Panc1 (cell line): ENCODE data around the gene PNMA6F. TPM values are rescaled to one million over a fixed set of nuclear protein-coding genes. Genes with fewer than 3 reads are reported as not detected.
A peak's percentile ranks its signal among the peaks of the same experiment; 100 is the strongest.
"Not testable (repeated sequence)": the region's sequence is repeated elsewhere in the genome, so short reads cannot be mapped to it uniquely, and the experiment has no call there.

Experiments used
- ATAC-seq: fragments of 200-7000 bp; cut with Tn5 transposase; 2 replicates; pipeline ENCODE4 v1.9.1; 2020; ENCODE audit warnings: mild to moderate bottlenecking, moderate library complexity
- BruUV-seq: library from RNA; stranded (reverse); fragments of 400-500 nt; replicated peaks from 2 replicates; lab custom pipeline; 2021; lab: Mats Ljungman, UMichigan
- CTCF ChIA-PET: fragments of 300-600 bp; sonication (Branson Sonifier 250); formaldehyde crosslinking; loops from one replicate; lab custom pipeline; 2022; ENCODE audit warnings: antibody characterized with exemption; lab: Charles Lee
- POLR2A ChIA-PET: fragments of 300-600 bp; sonication (Branson Sonifier 250); formaldehyde crosslinking; loops from one replicate; lab custom pipeline; 2022; ENCODE audit warnings: antibody characterized with exemption; lab: Charles Lee
- DNase-seq: peaks from one replicate; pipeline ENCODE4 v3.0.0-alpha.2; 2010; ENCODE audit warnings: low read depth, low spot score
- H3K27ac ChIP-seq: 2 replicates; pipeline ENCODE4 v1.5.1; 2011; ENCODE audit warnings: mild to moderate bottlenecking, low read length, inconsistent platforms
- H3K27me3 ChIP-seq: fragments of 200-500 bp; sonication (Bioruptor generic); 2 replicates; pipeline ENCODE4 v1.6.0; 2014; ENCODE audit warnings: low read length, inconsistent platforms; ENCODE audit not compliant: control insufficient read depth, insufficient read depth
- H3K36me3 ChIP-seq: fragments of 200-500 bp; sonication (Bioruptor generic); 2 replicates; pipeline ENCODE4 v1.5.1; 2014; ENCODE audit warnings: inconsistent platforms, mild to moderate bottlenecking, low read length, moderate library complexity; ENCODE audit not compliant: control insufficient read depth, insufficient read depth
- H3K4me1 ChIP-seq: 2 replicates; pipeline ENCODE4 v1.5.1; 2011; ENCODE audit warnings: inconsistent platforms, mild to moderate bottlenecking, low read length, moderate library complexity; ENCODE audit not compliant: control insufficient read depth, insufficient read depth
- H3K4me3 ChIP-seq, 2 experiments: 2 replicates each; pipeline ENCODE4 v1.5.1; 2011 to 2012; ENCODE audit warnings: low read depth in 2 of 2, low read length in 2 of 2, mild to moderate bottlenecking in 2 of 2, inconsistent platforms in 1 of 2, moderate library complexity in 1 of 2
- H3K9me3 ChIP-seq: fragments of 200-500 bp; sonication (Bioruptor generic); 2 replicates; pipeline ENCODE4 v1.5.1; 2014; ENCODE audit warnings: low read depth, mild to moderate bottlenecking, inconsistent platforms, low read length, moderate library complexity; ENCODE audit not compliant: control insufficient read depth, insufficient read depth
- POLR2AphosphoS5 ChIP-seq: IDR thresholded peaks from 2 replicates; pipeline ENCODE4 v1.6.1; 2012; ENCODE audit warnings: mild to moderate bottlenecking, low read depth, low read length, moderate library complexity
- SIN3A ChIP-seq: IDR thresholded peaks from 2 replicates; pipeline ENCODE4 v1.6.1; 2012; ENCODE audit warnings: low read depth, mild to moderate bottlenecking, low read length, moderate library complexity, borderline replicate concordance; ENCODE audit not compliant: insufficient read depth
- TCF7L2 ChIP-seq: IDR thresholded peaks from 2 replicates; pipeline ENCODE4 v1.6.1; 2011; ENCODE audit warnings: mild to moderate bottlenecking, low read depth, low read length, inconsistent platforms
- in situ Hi-C: cut with HindIII; loops from 2 replicates; pipeline ENCODE4 v1.10.0; 2016; ENCODE audit warnings: low sequenced_read_pairs, low pct_unique_long_range_greater_than_20kb
- intact Hi-C: fragments of 100-400 bp; cut with micrococcal nuclease; formaldehyde crosslinking; loops from one replicate; pipeline ENCODE4 v1.10.0; 2022; ENCODE audit not compliant: unreplicated experiment
- total RNA-seq: library from RNA; stranded (reverse); gene quantifications from one replicate; pipeline ENCODE4 v1.2.1, GENCODE V29; 2021; ENCODE audit not compliant: unreplicated experiment
- TF ChIP-seq, protein P1 (sequence below): fragments of 450-650 bp; IDR thresholded peaks from 2 replicates; pipeline ENCODE4 v1.5.1; 2017; ENCODE audit warnings: mild to moderate bottlenecking
- TF ChIP-seq, protein P2 (sequence below), 2 experiments: IDR thresholded peaks; 2 replicates each; pipeline ENCODE4 v1.6.1; 2011 to 2012; ENCODE audit warnings: low read depth in 2 of 2, control low read depth in 1 of 2, low read length in 1 of 2, mild to moderate bottlenecking in 1 of 2, moderate library complexity in 1 of 2; ENCODE audit not compliant: insufficient read depth in 1 of 2

The PNMA6F gene
- total RNA-seq, 1 experiment from 2014 or later, result not detected

DNA sequence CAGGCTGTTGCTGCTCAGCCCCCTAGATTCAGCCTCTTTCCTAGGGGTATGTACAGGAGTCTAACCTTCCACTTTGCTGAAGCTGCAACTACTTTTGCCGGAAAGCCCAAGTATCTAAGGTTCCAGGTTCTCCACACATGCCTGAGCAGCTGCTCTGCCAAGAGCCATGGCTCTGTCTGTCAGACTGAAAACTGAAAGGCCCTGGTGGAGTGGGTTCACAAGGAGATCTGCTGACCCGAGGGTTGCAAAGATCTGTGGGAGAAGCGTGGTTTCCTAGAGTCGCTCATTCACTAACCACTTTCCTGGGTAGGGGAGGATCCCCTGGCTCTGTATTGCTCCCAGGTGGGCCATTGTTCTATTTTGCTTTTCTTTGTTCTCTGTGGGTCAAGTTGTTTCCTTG is 6.0 kb upstream of the PNMA6F start:
- intact Hi-C loops, result no loop called here
- CTCF ChIA-PET, result no interaction called here
- no peaks in the 10 kb centered on the region; the same call in none of the 2 replicates for H3K27me3 ChIP-seq
- H3K4me3 ChIP-seq, result no peak overlapping the region
- no peaks in the 10 kb centered on the region for H3K36me3 ChIP-seq
- no peak for TF ChIP-seq SIN3A
- TF ChIP-seq, protein P1, sequence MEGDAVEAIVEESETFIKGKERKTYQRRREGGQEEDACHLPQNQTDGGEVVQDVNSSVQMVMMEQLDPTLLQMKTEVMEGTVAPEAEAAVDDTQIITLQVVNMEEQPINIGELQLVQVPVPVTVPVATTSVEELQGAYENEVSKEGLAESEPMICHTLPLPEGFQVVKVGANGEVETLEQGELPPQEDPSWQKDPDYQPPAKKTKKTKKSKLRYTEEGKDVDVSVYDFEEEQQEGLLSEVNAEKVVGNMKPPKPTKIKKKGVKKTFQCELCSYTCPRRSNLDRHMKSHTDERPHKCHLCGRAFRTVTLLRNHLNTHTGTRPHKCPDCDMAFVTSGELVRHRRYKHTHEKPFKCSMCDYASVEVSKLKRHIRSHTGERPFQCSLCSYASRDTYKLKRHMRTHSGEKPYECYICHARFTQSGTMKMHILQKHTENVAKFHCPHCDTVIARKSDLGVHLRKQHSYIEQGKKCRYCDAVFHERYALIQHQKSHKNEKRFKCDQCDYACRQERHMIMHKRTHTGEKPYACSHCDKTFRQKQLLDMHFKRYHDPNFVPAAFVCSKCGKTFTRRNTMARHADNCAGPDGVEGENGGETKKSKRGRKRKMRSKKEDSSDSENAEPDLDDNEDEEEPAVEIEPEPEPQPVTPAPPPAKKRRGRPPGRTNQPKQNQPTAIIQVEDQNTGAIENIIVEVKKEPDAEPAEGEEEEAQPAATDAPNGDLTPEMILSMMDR, result no peak
- TF ChIP-seq, protein P2, sequence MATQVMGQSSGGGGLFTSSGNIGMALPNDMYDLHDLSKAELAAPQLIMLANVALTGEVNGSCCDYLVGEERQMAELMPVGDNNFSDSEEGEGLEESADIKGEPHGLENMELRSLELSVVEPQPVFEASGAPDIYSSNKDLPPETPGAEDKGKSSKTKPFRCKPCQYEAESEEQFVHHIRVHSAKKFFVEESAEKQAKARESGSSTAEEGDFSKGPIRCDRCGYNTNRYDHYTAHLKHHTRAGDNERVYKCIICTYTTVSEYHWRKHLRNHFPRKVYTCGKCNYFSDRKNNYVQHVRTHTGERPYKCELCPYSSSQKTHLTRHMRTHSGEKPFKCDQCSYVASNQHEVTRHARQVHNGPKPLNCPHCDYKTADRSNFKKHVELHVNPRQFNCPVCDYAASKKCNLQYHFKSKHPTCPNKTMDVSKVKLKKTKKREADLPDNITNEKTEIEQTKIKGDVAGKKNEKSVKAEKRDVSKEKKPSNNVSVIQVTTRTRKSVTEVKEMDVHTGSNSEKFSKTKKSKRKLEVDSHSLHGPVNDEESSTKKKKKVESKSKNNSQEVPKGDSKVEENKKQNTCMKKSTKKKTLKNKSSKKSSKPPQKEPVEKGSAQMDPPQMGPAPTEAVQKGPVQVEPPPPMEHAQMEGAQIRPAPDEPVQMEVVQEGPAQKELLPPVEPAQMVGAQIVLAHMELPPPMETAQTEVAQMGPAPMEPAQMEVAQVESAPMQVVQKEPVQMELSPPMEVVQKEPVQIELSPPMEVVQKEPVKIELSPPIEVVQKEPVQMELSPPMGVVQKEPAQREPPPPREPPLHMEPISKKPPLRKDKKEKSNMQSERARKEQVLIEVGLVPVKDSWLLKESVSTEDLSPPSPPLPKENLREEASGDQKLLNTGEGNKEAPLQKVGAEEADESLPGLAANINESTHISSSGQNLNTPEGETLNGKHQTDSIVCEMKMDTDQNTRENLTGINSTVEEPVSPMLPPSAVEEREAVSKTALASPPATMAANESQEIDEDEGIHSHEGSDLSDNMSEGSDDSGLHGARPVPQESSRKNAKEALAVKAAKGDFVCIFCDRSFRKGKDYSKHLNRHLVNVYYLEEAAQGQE (IDR thresholded peaks at IDR 0.05; ENCODE audit: insufficient read depth in 1 of 2, low read depth in 2 of 2, low read length in 1 of 2), result no peak
- no peak for TF ChIP-seq POLR2AphosphoS5
- TF ChIP-seq TCF7L2, result no peak
- no TSS peak for BruUV-seq
- POLR2A ChIA-PET, result no interaction called here
- no peaks in the 10 kb centered on the region for H3K4me1 ChIP-seq
- H3K9me3 ChIP-seq, result no peaks in the 10 kb centered on the region
- in situ Hi-C loops, result no loop called here
- H3K27ac ChIP-seq, result no peak overlapping the region
- DNase-seq (no peak), ATAC-seq (no peak)

DNA sequence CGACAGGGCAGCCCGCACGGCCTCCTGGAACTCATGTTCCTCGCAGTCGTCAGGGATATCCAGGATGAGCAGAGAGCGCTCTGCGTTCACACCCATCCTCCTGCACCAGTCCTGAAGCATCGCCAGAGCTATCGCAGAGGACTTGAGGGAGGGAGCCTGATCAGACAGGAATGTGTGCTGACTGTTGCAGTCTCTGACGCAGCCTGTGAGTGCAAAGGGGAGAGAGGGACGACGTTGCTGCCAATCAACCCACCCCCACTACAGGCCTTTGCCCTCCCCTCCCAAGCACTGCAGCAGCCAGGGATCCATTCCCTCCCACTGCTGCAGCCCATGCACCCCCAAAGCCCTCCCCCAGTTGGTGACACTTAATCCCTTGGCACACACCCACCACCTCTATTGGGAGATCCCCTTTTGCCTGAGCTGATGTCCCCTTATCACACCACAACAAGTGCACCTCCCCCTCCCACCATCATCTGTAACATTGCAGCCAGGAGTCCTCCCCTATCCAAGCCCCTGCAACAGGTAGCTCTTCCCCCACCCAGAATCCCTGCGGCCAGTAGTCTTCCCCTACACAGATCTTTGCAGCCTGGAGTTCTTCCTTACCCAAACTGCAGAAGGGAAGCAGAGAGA is 897 bp downstream of the PNMA6F start:
- peak; percentile 63 for ATAC-seq
- TF ChIP-seq, protein P1, result no peak
- TF ChIP-seq POLR2AphosphoS5, result no peak
- no peak for TF ChIP-seq TCF7L2
- TF ChIP-seq, protein P2 (IDR thresholded peaks at IDR 0.05; ENCODE audit: insufficient read depth in 1 of 2, low read depth in 2 of 2, low read length in 1 of 2), result no peak
- no peak for TF ChIP-seq SIN3A
- H3K4me1 ChIP-seq, result no peaks in the 10 kb centered on the region
- no peaks in the 10 kb centered on the region for H3K9me3 ChIP-seq
- no peak overlapping the region for H3K4me3 ChIP-seq
- H3K36me3 ChIP-seq, result no peaks in the 10 kb centered on the region
- intact Hi-C loops, result no loop called here
- ChIA-PET POLR2A (no interaction called here), CTCF (no interaction called here)
- no TSS peak for BruUV-seq
- H3K27me3 ChIP-seq, result no peaks in the 10 kb centered on the region; the same call in none of the 2 replicates
- H3K27ac ChIP-seq, result no peak overlapping the region
- no peak for DNase-seq
- in situ Hi-C loops, result no loop called here

DNA sequence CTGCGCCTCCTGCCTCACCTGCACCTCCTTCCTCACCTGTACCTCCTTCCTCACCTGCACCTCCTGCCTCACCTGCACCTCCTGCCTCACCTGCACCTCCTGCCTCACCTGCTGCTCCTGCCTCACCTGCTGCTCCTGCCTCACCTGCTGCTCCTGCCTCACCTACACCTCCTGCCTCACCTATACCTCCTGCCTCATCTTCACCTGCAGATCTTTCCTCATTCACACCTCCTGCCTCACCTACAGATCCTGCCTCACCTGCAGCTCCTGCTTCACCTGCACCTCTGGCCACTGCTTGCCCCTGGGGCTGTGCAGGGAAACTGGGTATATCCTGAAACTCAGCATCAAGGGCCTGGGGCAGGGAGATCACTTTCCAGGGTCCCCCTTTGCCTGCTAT is 1.5 kb downstream of the PNMA6F start:
- DNase-seq, H3K27me3 ChIP-seq, H3K36me3 ChIP-seq, H3K9me3 ChIP-seq, BruUV-seq, H3K4me1 ChIP-seq, POLR2A ChIA-PET, ATAC-seq, H3K4me3 ChIP-seq, H3K27ac ChIP-seq, in situ Hi-C loops, intact Hi-C loops, CTCF ChIA-PET: not testable (repeated sequence)
